Thyroid gland (tissue), 4 donors: Measurements from ENCODE around the gene ARHGEF38.

ENCODE experiments used
- POLR2A ChIP-seq, 2 donors: fragments of 450-650 bp; IDR thresholded peaks; one replicate each; pipeline ENCODE4 v1.6.1; 2017; ENCODE audit warnings: antibody characterized with exemption in 2 of 2, mild to moderate bottlenecking in 2 of 2, moderate library complexity in 1 of 2
- TF ChIP-seq, protein P1 (sequence below), 6 experiments: fragments of 200-600 bp in 3 of 6; fragments of 450-650 bp in 3 of 6; sonication (generic) in 3 of 6; IDR thresholded peaks; one replicate each; pipeline ENCODE4 v1.5.1; 2016 to 2019; ENCODE audit warnings: antibody characterized with exemption in 6 of 6, mild to moderate bottlenecking in 2 of 6, inconsistent platforms in 1 of 6, moderate library complexity in 1 of 6

DNA sequence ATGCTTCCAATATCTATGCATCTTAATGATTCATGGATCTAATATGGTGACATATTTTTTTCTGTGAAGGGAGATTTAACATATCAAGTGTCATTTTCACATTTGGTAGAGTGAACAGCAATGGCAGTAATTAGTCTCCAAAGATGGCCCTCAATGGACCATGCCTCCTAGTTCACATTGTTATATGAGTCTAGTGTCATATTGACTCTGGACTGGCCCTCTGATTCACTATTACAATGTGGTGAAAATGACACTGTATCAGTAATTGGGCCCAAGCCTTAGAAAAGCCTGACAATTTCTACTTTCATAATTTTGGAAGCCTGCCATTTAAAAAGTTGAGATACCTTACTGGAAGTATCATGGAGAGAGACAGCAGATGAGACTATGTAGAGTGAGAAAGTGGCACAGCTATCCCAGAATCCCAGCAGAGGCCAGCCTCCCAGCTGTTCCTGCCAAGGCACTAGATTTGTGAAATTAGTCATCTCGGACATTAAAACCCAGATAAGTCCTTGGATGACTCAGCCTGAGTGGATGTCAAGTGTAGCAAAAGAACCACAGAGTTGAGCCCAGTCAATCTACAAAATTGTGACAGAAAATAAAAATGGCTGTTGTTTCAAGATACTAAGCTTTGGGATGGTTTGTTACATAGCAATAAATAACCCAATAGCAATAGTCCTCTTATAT lies 68.4 kb downstream of the ARHGEF38 start:
- TF ChIP-seq, protein P1, sequence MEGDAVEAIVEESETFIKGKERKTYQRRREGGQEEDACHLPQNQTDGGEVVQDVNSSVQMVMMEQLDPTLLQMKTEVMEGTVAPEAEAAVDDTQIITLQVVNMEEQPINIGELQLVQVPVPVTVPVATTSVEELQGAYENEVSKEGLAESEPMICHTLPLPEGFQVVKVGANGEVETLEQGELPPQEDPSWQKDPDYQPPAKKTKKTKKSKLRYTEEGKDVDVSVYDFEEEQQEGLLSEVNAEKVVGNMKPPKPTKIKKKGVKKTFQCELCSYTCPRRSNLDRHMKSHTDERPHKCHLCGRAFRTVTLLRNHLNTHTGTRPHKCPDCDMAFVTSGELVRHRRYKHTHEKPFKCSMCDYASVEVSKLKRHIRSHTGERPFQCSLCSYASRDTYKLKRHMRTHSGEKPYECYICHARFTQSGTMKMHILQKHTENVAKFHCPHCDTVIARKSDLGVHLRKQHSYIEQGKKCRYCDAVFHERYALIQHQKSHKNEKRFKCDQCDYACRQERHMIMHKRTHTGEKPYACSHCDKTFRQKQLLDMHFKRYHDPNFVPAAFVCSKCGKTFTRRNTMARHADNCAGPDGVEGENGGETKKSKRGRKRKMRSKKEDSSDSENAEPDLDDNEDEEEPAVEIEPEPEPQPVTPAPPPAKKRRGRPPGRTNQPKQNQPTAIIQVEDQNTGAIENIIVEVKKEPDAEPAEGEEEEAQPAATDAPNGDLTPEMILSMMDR (IDR thresholded peaks at IDR 0.05): no peak
- TF ChIP-seq POLR2A (IDR thresholded peaks at IDR 0.05): no peak
